HG03558 (cell line): ENCODE data around the gene SPSB4.
"Not testable (repeated sequence)": the region's sequence is repeated elsewhere in the genome, so short reads cannot be mapped to it uniquely, and the experiment has no call there.

ENCODE experiments used
- ATAC-seq: cut with Tn5 transposase; IDR thresholded peaks from one replicate; pipeline ENCODE4 v1.9.1; 2021; ENCODE audit warnings: moderate number of reproducible peaks; ENCODE audit not compliant: unreplicated experiment; ENCODE audit errors: extremely low read depth

The SPSB4 gene

DNA sequence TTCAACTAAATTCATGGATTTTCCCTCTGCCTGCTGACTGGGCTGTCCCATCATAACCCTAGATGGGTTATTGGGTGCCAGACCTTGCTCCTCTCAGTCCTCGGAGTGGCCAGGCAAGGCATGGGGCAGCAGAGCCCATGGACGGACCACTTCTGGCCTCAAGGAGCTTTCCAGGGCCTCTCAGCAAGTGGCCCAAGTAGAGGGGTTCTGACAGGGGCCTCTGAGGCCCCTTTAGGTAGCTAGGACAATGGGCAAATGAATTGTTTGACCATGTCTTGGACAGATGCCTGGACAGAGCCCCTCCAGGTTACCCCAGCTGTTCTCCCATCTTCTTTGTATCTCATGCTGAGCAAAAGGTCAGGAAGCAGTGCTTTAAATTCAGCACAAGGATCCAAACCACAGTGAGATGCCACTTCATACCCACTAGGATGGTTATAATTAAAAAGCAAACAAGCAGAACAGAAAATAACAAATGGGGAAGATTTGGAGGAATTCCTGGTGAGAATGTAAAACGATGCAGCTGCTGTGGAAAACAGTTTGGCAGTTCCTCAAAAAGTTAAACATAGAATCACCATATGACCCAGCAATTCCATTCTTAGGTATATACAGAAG lies 61.6 kb downstream of the SPSB4 start:
- no peak for ATAC-seq

DNA sequence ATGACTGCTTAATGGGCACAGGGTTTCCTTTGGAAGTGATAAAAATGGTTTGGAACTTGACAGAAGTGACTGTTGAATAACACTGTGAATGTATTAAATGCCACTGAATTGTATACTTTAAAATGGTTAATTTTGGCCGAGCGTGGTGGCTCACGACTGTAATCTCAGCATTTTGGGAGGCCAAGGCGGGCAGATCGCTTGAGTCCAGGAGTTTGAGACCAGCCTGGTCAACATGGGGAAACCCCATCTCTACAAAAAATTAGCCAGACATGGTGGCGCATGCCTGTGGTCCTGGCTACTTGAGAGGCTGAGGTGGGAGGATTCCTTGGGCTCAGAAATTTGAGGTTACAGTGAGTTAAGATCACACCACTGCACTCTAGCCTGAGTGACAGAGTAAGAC lies 62.5 kb downstream of the SPSB4 start:
- not testable (repeated sequence) for ATAC-seq

DNA sequence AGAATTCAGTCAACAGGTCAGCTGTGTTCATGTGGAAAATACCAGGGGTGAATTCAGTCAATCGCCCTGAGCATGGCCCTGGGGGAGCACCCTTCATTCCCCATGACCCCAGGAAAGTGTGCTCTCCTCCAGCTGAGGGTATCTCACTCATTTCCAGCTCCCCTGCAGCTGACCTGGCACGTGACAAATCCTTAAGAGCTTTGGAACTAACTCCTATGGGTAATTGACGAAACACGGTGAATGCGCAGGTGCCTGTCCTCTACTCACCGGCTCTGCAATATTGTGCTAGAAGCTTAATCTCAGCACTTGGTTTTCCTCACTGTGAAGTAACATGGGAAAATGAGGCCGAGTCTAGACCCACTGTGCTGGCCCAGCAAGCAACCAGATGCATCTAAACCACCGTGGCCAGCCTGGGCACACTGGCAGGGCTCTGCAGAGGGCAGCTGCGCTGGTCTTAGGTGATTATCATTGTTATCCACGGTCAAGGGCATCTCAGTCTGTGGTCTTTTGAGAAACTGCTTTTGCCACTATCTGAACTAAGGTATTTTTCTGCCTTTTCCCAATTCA lies 63.1 kb downstream of the SPSB4 start:
- no peak for ATAC-seq

DNA sequence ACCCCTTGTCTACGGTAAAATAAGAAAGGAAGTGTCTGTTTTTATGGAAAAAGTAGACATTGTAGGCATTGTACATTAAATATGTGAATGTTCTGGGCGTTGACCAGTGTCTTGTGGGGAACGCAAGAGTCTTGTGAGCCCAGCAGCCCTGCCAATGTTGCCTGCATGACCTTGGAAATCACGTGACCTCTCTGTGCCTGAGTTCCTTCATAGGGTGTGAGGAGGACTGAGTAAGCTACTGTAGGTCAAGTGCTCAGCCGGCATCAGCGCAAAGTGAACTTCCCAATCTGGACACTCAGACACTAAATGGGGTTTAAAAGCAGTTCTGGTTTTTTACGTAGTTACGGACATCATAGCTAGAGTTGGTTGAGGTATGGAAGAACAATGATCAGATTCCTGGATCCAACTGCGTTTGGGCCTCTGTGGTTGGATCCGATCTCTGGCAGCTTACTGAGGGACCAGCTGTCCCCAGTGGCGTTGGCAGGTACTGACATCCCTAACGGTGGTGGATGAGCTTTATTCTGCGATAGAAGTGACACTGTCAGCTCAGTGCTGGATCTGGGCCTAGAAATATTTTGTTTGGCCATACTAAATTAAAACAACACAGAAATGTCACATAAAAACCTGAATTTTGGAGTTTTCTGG lies 63.8 kb downstream of the SPSB4 start:
- ATAC-seq = no peak

DNA sequence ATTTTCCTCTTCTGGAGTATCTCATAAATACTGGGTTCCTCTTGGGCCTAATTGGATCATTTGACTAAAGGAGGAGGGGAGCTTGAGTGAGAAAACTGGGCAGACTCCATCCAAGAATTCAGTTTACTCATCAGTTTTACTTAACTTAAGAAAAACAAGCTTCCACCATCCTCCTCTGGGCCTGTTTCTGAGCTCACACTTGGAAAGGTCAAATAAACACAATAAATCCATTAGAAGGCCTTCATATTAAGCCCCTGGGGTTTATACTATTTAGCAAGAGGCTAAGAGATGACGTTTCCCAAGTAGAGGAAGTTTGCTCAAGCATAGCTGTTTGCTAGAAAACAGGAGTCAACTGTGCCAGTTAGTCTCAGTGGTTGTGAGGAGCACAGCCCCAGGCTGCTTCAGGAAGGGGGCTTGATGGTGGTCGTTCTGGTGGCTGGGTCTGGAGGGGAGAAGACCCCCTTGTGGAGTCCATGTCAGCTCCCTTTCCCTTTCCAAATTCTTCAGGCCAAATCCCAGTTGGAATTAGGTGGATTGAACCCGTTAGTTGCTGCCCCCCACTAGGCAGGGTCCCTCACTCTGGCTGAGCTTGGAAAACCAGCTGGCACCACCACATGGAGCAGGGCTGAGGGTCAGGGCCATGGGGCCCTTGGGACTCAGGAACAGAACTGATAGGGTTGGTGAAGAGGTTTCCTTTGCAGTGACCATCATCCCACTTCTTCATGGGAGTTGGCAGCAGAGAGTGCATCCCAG lies 64.8 kb downstream of the SPSB4 start:
- no peak for ATAC-seq

DNA sequence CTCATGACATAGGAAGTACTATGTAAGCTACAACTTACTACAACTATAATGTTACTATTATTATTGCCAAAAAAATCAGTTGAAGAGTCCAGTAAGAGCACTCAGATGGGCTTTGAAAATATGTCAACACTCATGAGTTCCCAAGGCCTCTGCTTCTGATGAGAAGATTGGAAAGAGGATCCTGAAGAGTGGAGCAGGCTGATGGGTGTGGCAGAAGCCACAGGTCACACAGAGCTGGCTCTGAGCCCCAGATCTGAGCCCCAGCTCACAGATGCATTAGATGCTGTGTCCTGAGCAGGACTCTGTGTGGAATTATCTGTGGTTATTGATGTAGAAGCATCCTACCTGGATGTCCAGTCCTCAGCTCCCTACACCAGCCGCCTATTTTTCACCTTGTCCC lies 65.6 kb downstream of the SPSB4 start:
- no peak for ATAC-seq

DNA sequence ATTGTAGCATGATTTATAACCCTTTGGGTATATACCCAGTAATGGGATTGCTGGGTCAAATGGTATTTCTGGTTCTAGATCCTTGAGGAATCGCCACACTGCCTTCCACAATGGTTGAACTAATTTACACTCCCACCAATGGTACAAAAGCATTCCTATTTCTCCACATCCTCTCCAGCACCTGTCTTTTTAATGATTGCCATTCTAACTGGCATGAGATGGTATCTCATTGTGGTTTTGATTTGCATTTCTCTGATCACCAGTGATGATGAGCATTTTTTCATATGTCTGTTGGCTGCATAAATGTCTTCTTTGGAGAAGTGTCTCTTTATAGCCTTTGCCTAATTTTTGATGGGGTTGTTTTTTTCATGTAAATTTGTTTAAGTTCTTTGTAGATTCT lies 66.8 kb downstream of the SPSB4 start:
- ATAC-seq = not testable (repeated sequence)

DNA sequence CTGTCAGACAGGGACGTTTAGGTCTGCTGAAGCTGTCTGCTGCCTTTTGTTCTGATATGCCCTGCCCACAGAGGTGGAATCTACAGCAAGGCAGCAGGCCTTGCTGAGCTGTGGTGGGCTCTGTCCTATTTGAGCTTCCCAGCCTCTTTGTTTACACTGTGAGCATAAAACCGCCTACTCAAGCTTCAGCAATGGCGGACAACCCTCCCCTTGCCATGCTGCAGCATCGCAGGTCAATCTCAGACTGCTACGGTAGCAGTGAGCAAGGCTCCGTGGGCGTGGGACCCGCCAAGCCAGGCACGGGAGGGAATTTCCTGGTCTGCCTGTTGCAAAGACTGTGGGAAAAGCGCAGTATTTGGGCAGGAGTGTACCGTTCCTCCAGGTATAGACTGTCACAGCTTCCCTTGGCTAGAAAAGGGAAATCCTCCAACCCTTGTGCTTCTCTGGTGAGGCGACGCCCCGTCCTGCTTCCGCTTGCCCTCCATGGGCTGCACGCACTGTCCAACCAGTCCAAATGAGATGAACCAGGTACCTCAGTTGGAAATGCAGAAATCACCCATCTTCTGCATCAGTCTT lies 71.4 kb downstream of the SPSB4 start:
- no peak for ATAC-seq

DNA sequence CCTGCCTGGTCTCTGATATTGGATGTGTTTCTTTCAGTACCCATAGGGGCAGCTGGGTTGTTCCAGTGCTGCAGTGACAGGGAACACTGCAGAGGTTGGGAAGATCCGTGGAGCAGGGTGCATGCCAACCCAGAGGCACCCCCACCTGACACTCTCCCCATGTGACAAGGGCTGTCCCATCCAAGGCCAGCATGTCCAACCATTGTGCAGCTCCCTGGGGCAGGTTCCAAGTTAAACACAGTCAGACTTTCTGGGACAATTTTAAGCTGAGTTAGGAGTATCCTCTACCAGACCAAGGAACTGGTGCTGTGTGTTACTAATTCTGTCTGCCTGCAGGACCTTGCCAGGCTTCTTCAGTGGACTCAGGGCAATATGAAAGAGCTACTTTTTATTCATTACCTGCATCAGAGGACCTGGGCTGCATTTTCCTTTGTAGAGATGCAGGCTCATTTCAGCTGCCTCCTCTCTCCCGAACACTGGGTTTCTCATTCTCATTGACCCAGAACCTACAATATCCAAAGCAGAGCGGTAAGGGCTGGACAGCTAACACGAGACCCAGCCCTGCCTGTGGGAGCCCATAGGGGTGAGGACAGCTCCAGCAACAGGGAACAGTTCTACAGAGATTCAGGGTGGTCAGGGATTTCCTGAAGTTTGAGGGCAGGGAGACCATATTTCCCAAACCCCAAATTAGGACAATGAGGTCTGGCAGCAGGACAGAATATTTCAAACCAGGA lies 72.7 kb downstream of the SPSB4 start:
- ATAC-seq = no peak

DNA sequence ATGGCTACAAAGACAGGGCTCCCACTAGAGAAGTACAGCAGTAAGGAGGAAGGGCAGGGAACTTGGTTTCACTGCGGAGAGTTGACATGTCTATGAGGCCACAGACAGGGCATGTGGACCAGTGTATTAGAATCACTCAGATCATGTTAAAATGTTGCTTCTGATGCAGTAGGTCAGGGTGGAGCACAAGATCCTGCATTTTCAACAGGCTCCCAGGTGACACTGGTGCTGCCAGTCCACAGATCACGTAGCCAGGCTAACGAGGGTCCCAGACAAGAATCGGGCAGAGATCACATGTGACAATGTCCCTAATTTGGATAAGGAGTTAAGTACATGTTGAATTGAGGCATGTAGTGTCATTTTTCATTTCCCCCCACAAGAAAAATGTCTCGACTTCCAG lies 73.6 kb downstream of the SPSB4 start:
- ATAC-seq = no peak

DNA sequence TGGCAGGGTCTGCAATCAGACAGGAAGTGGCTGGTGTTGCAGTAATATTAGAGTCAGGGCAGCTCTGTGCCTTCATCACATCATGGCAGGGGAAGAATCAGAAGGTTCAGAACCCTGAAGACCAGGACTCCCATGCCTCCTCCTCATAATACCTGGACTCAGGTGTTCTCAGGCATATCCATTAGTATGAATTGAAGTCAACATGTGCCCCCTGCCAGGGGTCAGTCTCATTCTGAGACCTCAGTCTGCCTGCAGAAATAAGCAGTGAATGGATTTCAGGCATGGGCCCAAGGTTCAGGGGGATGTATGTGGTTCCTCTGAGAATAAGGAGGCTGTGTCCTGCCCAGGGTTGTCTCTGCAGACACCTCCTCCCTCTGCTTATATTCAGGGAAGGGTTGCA lies 74.2 kb downstream of the SPSB4 start:
- ATAC-seq = no peak

DNA sequence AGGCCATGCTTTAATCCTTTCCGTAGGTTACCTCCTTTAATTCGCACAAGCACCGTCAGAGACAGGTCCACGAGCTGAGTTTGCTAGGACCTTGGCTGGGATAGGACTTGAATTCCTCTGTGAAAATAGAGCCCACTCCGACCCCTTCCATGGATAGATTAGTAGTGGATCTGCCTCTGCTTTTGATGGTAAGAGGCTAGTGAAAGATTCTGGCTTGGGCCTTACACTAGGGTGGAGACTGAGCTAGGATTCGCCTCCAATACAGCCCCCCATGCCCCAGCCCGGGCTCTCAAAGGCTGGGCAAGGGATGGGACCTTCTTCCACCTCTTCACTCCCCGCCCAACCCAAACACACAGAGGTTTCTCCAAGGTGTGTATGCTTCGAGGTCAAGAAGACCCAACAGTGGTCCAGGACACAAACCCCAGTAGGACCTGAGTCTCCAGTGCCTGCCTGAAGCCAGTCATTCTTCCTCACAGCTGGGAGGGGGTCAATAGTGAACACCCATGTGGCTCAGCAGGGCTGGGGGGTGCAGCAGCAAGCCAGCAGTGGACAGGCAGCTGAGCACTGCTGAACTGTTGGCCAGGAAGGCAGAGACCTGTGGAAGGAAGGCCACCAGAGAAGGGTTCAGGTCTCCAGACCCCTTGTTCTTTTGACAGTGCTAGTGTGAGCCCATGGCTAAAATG lies 75.7 kb downstream of the SPSB4 start:
- ATAC-seq = no peak

DNA sequence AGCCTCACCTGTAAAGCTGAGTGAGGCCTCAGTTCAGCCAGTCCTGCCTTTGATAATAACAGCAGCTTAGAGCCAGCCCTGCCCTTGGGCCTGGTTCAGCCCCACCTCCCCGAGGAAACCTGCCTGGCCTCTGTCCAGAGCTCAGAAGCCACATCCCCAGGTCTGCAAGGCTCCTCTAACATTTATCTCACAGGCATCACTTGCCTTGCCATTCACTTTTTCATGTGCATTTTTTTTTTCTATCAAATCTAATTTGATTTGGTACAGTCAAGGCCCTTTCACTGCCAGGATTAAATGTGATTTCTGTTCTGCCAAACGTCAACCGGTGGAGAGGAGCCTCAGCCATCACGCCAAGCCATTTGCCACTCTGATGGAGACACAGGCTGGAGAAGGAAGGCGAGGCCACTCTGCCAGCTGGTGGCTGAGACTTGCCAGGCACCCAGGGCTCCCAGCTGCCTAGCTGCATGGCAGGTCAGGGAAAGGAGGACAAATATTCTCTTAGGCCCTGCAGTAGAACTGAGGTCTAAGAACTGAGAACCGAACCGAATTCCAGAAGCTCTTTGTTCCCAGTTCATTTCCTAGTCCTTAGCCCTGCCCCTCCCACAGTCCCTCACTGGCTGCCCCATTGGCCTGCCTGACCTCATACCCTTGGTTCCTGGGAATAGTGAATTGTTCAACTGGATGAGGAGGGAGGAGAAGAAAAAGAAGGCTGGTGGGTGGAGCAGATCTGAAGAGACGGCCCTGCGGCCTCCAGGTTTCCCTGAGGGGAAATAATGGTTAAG lies 76.4 kb downstream of the SPSB4 start:
- ATAC-seq = no peak

DNA sequence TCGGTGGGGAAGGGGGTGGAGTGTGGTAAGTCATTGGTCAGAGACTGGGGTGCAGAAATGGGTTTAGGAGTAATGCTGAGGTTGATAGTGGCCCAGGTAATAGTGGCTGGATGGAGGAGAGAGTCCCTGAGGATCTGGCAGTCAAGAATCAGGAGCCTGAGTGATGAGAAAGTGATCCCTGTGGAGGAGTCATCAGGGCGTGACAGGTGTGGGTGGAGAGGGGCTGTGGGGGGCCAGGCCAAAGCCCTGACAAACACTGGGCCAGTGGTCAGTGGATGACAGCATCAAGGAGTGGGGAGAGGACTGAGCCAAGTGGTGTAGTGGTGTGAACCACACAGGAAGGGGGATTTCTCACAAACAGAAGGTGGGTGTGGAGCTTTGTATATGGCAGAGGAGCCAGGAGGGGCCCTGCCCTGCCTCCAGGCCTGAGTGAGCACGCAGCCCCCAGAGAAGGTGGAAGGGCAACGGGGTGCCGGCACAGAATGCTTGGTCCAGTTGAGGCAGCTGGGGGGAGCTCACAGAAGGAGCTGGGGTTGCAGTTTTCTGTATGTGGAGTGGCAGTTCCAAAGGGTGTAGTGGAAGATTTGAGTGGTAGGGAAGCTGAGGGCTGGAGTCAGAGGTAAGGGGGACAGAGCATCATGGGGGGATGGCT lies 77.1 kb downstream of the SPSB4 start:
- ATAC-seq = no peak

DNA sequence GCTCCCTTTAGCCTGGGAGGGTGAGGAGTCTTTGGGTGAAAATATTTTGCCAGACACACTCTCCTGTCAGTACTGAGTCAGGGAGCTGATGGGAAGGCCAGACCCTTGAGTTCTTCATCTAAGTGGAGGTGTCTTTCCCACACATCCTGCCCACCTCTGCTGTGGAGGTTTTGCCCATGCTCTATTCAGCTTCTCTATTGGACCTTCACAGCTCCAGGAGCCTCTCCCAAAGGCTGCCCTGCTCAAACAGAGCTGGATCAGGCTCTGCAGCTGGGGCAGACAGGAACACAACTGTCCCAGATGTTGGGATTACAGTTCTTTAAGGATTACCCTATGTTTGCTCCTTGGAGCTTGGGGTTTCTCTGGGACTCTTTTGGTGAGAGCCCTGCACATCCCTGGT lies 77.9 kb downstream of the SPSB4 start:
- no peak for ATAC-seq

DNA sequence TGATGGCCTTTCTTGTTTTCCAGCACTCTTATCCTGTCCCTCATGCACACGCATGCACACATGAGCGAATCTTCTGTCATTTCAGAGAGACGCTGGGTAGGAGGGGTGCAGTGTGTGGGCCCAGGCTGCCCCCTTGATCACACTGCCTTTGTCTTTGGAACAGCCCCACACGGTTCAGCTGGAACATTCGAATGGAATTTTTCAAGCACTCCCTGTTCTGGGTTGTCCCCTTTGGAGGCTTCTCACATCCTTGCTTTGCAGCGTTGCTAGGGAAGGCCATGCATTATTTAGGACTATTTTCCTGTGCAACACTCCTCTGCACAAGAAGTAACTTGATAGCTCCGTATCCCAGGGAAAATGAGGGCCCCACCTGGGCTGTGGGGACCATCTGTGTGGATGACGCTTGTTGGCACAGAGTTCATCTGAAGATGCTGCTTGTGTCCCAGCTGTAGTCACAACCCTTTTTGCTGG lies 78.4 kb downstream of the SPSB4 start:
- ATAC-seq = no peak

DNA sequence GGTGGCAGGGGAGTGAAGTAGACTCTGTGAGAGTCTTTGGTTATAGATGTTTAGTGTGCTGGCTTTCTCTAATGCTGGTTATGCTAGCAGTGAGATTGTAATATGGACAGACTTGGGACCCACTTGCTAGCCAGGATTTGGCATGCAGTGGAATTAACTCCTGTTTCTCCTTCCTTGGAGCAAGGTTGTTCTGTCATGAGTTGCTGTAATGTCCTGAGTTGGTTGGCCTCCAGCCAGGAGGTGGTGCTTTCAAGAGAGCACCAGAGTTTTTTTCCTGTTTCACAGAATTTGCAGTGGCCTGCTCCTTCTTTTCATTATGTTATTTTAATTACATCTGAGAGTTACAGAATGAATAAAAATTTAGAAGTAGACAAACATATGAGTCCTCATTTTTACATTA lies 92.4 kb downstream of the SPSB4 start:
- no peak for ATAC-seq

DNA sequence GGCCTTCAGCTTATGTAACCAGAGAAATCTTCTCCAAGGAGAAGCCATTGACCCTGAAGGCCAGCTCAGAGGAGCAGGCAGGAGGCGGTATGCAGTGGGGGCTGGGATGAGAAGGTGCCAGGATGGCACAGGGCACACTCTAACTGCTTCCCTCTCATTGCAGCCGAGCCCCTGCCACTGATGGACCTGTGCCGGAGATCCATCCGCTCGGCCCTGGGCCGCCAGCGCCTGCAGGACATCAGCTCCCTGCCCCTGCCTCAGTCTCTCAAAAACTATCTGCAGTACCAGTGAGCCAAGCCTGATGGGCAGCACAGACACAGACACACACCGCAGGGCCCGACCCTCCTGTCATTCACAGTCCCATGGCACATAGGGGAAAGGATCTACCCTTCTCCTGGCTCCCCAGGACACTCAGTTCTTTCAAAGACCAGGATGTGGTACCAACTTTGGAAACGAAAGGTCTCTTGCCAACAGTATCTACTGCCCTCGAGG lies 95.9 kb downstream of the SPSB4 start:
- no peak for ATAC-seq
